ENCODE measurements around the gene NECAP2. TPM values are rescaled to one million over a fixed set of nuclear protein-coding genes. Genes with fewer than 3 reads are reported as not detected.

NECAP2 gene
- total and polyA plus RNA-seq, 2 donors (not counting 3 experiments of a cell fraction or from before 2014, with no cell fraction given): 101 to 148 TPM

DNA sequence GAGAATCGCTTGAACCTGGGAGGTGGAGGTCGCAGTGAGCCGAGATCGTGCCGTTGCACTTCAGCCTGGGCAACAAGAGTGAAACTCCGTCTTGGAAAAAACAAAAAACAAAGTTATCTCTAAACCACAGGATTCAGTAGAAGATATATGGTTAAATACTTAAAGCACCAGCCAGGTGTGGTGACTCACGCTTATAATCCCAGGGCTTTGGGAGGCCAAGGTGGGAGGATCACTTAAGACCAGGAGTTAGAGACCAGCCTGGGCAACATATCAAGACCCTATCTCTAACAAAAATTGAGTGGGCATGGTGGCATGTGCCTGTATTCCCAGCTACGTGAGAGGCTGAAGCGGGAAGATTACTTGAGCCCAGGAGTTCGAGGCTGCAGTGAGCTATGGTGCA lies 5.6 kb downstream of the NECAP2 start:
- intact Hi-C loops (cut with micrococcal nuclease): loop anchor here (10.0 kb wide), 1 partner anchor 241 kb away; no protein-coding TSS in a partner anchor
- peaks cover 37% of the 10 kb centered on the region for H3K79me2 ChIP-seq (ENCODE audit: control insufficient read depth, insufficient read depth, low read length)
- BruUV-seq (replicated peaks): no TSS peak

DNA sequence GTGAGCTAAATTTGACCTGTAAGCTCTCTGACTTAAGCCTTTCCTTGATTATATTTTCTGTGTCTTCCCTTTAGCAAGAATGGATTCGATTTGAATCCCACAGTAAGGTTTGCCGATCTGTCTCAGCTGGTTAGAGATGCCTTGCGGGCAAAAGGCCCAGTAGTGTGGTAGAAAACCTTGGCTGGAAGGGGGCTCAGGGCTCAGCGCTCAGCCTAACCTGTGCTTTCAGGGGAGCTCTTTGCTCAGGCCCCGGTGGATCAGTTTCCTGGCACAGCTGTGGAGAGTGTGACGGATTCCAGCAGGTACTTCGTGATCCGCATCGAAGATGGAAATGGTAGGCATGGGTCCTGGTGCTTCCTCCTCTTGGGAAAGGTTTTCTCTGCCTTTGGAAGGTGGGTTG lies 7.1 kb downstream of the NECAP2 start:
- DNase-seq (ENCODE audit: low read depth, low spot score): no peak
- Histone ChIP-seq H3K36me3 (ENCODE audit: control insufficient read depth in 2 of 2, extremely low read depth in 1 of 2, insufficient read depth in 2 of 2, low read length in 2 of 2) (peaks cover 31 to 65% of the 10 kb centered on the region in 2 experiments), H3K79me2 (ENCODE audit: control insufficient read depth, insufficient read depth, low read length) (peaks cover 23% of the 10 kb centered on the region), H3K4me2 (ENCODE audit: insufficient read depth, low read length) (no peak overlapping the region), H4K20me1 (replicated peaks; ENCODE audit: control insufficient read depth, extremely low read depth, insufficient read depth, low read length) (no peaks in the 10 kb centered on the region), H3K27ac (ENCODE audit: insufficient read depth, low read depth, low read length) (no peak overlapping the region), H3K9me3 (replicated peaks; ENCODE audit: control insufficient read depth, insufficient read depth, low read length) (no peaks in the 10 kb centered on the region), H3K4me1 (ENCODE audit: control insufficient read depth, extremely low read depth, insufficient read depth, low read length) (peaks cover 2% of the 10 kb centered on the region), H3K27me3 (ENCODE audit: control insufficient read depth in 2 of 2, insufficient read depth in 2 of 2, low read length in 2 of 2) (no peaks in the 10 kb centered on the region), H3K9me1 (replicated peaks; ENCODE audit: control insufficient read depth, extremely low read depth, insufficient read depth, low read length) (no peaks in the 10 kb centered on the region), H3K9ac (replicated peaks; ENCODE audit: extremely low read depth, insufficient read depth, low read length) (no peak overlapping the region), H3K4me3 (replicated peaks in 1 of 3; ENCODE audit: insufficient read depth in 1 of 3, low read depth in 1 of 3, low read length in 3 of 3) (no peak overlapping the region), H2AFZ (ENCODE audit: low read depth, low read length) (no peak overlapping the region)
- dilution Hi-C loops (cut with MboI; ENCODE audit: extremely low pct_ligation_motif_present, low sequenced_read_pairs): no loop called here
- intact Hi-C loops (cut with micrococcal nuclease): loop anchor here (10.0 kb wide), 1 partner anchor 243 kb away; no protein-coding TSS in a partner anchor
- no peak for TF ChIP-seq POLR2AphosphoS5 (IDR thresholded peaks at IDR 0.05; ENCODE audit: insufficient read depth, low read depth, low read length)
- TF ChIP-seq MYC (IDR thresholded peaks at IDR 0.05; ENCODE audit: low read depth, low read length): no peak
- TF ChIP-seq, protein P1, sequence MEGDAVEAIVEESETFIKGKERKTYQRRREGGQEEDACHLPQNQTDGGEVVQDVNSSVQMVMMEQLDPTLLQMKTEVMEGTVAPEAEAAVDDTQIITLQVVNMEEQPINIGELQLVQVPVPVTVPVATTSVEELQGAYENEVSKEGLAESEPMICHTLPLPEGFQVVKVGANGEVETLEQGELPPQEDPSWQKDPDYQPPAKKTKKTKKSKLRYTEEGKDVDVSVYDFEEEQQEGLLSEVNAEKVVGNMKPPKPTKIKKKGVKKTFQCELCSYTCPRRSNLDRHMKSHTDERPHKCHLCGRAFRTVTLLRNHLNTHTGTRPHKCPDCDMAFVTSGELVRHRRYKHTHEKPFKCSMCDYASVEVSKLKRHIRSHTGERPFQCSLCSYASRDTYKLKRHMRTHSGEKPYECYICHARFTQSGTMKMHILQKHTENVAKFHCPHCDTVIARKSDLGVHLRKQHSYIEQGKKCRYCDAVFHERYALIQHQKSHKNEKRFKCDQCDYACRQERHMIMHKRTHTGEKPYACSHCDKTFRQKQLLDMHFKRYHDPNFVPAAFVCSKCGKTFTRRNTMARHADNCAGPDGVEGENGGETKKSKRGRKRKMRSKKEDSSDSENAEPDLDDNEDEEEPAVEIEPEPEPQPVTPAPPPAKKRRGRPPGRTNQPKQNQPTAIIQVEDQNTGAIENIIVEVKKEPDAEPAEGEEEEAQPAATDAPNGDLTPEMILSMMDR (IDR thresholded peaks at IDR 0.05; ENCODE audit: extremely low read depth in 1 of 2, insufficient read depth in 1 of 2, low read depth in 1 of 2, low read length in 2 of 2): no peak
- no peak for TF ChIP-seq FOS (IDR thresholded peaks at IDR 0.05; ENCODE audit: borderline replicate concordance, insufficient read depth, low read length)
- no peak for TF ChIP-seq JUN (IDR thresholded peaks at IDR 0.05; ENCODE audit: borderline replicate concordance, insufficient read depth, insufficient read length, low read depth)
- TF ChIP-seq EZH2 (IDR thresholded peaks at IDR 0.05; ENCODE audit: borderline replicate concordance, low read depth, low read length, severe bottlenecking): no peak
- no peak for TF ChIP-seq POLR2A (IDR thresholded peaks at IDR 0.05; ENCODE audit: low read depth, low read length)
- TF ChIP-seq, protein P2, sequence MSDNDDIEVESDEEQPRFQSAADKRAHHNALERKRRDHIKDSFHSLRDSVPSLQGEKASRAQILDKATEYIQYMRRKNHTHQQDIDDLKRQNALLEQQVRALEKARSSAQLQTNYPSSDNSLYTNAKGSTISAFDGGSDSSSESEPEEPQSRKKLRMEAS (IDR thresholded peaks at IDR 0.05; ENCODE audit: insufficient read depth, insufficient read length): no peak
- TF ChIP-seq GATA2 (IDR thresholded peaks at IDR 0.05; ENCODE audit: insufficient read depth, insufficient read length, low read depth, low read length): no peak
- FAIRE-seq: no peak
- ChIA-PET POLR2A (no interaction called here), CTCF (no interaction called here)
- BruUV-seq (replicated peaks): no TSS peak

More for the DNA sequence above, 5.6 kb downstream of the NECAP2 start:
- Histone ChIP-seq H3K27ac (ENCODE audit: insufficient read depth, low read depth, low read length) (no peak overlapping the region), H3K4me1 (ENCODE audit: control insufficient read depth, extremely low read depth, insufficient read depth, low read length) (peaks cover 9% of the 10 kb centered on the region), H3K27me3 (ENCODE audit: control insufficient read depth in 2 of 2, insufficient read depth in 2 of 2, low read length in 2 of 2) (no peaks in the 10 kb centered on the region), H2AFZ (ENCODE audit: low read depth, low read length) (no peak overlapping the region), H3K9me3 (replicated peaks; ENCODE audit: control insufficient read depth, insufficient read depth, low read length) (no peaks in the 10 kb centered on the region), H4K20me1 (replicated peaks; ENCODE audit: control insufficient read depth, extremely low read depth, insufficient read depth, low read length) (no peaks in the 10 kb centered on the region), H3K4me3 (replicated peaks in 1 of 3; ENCODE audit: insufficient read depth in 1 of 3, low read depth in 1 of 3, low read length in 3 of 3) (no peak overlapping the region), H3K9me1 (replicated peaks; ENCODE audit: control insufficient read depth, extremely low read depth, insufficient read depth, low read length) (no peaks in the 10 kb centered on the region), H3K9ac (replicated peaks; ENCODE audit: extremely low read depth, insufficient read depth, low read length) (no peak overlapping the region), H3K36me3 (ENCODE audit: control insufficient read depth in 2 of 2, extremely low read depth in 1 of 2, insufficient read depth in 2 of 2, low read length in 2 of 2) (peaks cover 26 to 54% of the 10 kb centered on the region in 2 experiments), H3K4me2 (ENCODE audit: insufficient read depth, low read length) (no peak overlapping the region)
- no peak for FAIRE-seq
- ChIA-PET POLR2A (no interaction called here), CTCF (no interaction called here)
- no peak for TF ChIP-seq MYC (IDR thresholded peaks at IDR 0.05; ENCODE audit: low read depth, low read length)
- TF ChIP-seq FOS (IDR thresholded peaks at IDR 0.05; ENCODE audit: borderline replicate concordance, insufficient read depth, low read length): no peak
- TF ChIP-seq EZH2 (IDR thresholded peaks at IDR 0.05; ENCODE audit: borderline replicate concordance, low read depth, low read length, severe bottlenecking): no peak
- TF ChIP-seq, protein P1 (IDR thresholded peaks at IDR 0.05; ENCODE audit: extremely low read depth in 1 of 2, insufficient read depth in 1 of 2, low read depth in 1 of 2, low read length in 2 of 2): no peak
- no peak for TF ChIP-seq JUN (IDR thresholded peaks at IDR 0.05; ENCODE audit: borderline replicate concordance, insufficient read depth, insufficient read length, low read depth)
- dilution Hi-C loops (cut with MboI; ENCODE audit: extremely low pct_ligation_motif_present, low sequenced_read_pairs): no loop called here
- DNase-seq (ENCODE audit: low read depth, low spot score): no peak
